ENCODE results near the gene UACA.

UACA gene

DNA sequence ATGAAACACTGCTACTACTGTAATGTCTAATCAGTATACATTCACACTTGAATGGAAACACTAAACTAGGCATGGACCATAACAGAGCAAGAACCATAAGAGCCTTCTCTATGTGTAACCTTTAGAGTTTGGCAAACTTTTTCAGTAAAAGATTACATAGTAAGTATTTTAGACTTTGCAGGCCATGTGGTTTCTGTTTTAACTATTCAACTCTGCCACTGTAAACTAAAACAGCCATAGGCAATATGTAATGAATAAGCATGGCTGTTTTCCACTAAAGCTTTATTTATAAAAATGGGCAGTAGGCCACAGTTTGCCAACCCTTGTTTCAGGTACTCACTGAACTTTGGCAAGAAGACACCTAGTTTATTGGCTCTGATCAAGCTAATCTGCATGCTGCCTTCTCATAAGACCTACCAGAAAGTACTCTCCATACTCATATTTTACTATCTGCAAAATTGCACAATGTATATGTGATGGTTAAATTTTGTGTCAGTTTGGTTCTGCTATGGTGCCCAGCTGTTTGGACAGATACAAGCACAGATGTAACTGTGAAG is 46.0 kb downstream of the UACA start:
- TF ChIP-seq ZNF274 (IDR thresholded peaks at IDR 0.05; ENCODE audit: low read depth, low read length) = no peak
- H3K4me3 ChIP-seq (ENCODE audit: low read length) = no peak overlapping the region

GRCh38 chr15:70715840-70716485 is 47.4 kb downstream of the UACA start:
- no peak overlapping the region for H3K4me3 ChIP-seq (ENCODE audit: low read length)
- TF ChIP-seq ZNF274 (IDR thresholded peaks at IDR 0.05; ENCODE audit: low read depth, low read length) = no peak

DNA sequence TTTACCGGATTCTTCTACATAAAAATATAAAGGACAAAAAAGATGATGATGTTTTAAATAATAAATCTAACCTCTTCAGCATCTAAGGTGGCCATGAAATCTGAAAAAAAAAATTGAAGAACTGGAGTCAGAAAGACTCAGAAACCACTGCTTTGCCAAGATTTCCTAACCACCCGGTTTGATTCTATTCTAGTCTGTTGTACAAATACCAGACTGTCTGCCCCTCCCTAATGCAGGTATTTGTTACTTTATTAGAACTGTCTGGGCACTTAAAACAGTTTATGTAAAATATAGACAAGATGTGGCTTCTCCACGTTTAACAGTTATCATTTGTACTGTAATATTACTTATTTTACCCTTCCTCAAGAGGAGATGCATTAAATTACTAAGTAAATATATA is 48.8 kb downstream of the UACA start:
- no peak for TF ChIP-seq ZNF274 (IDR thresholded peaks at IDR 0.05; ENCODE audit: low read depth, low read length)
- no peak overlapping the region for H3K4me3 ChIP-seq (ENCODE audit: low read length)

- no peak for TF ChIP-seq ZNF274 (IDR thresholded peaks at IDR 0.05; ENCODE audit: low read depth, low read length)
- H3K4me3 ChIP-seq (ENCODE audit: low read length) = no peak overlapping the region
These were observed 49.3 kb downstream of the UACA start for GRCh38 chr15:70714015-70714414.

DNA sequence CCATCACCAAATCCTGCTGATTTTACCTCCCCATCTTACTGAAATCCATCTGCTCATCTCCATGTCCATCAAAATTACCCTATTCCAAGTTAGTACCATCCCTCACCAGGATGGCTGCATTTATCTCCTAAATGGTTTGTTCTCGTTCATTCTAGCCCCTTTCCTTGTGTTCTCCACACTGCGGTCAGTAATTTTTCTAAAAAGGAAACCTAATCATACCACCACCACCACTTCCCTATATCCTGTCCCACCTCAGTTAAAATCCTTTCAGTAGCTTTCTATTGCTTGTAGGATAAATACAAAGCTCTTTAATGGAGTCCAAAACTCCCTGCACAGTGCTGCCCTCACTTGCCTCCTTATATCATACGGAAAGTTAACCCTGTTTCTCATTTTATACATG is 51.1 kb downstream of the UACA start:
- TF ChIP-seq ZNF274 (IDR thresholded peaks at IDR 0.05; ENCODE audit: low read depth, low read length) = no peak
- no peak overlapping the region for H3K4me3 ChIP-seq (ENCODE audit: low read length)

GRCh38 chr15:70710714-70711113 is 52.6 kb downstream of the UACA start:
- no peak for TF ChIP-seq ZNF274 (IDR thresholded peaks at IDR 0.05; ENCODE audit: low read depth, low read length)
- no peak overlapping the region for H3K4me3 ChIP-seq (ENCODE audit: low read length)

DNA sequence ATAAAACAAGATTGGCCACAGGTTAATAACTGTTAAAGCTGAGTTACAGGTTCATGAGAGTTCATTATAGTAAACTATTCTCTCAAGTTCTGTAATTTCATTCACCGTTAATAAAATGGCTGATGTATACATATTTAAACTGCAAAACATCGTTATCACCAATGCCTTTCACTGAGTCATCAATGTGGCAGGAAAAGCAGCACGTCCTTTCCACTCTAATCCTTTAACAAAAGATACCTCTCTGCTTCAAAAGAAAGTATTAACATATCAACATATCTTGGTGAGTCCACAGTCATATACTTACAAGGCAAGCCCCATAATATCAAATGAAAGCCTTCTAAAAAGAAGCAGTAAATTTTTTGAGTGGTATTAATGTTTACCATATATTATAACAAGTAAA is 54.5 kb downstream of the UACA start:
- H3K4me3 ChIP-seq (ENCODE audit: low read length) = no peak overlapping the region
- no peak for TF ChIP-seq ZNF274 (IDR thresholded peaks at IDR 0.05; ENCODE audit: low read depth, low read length)

DNA sequence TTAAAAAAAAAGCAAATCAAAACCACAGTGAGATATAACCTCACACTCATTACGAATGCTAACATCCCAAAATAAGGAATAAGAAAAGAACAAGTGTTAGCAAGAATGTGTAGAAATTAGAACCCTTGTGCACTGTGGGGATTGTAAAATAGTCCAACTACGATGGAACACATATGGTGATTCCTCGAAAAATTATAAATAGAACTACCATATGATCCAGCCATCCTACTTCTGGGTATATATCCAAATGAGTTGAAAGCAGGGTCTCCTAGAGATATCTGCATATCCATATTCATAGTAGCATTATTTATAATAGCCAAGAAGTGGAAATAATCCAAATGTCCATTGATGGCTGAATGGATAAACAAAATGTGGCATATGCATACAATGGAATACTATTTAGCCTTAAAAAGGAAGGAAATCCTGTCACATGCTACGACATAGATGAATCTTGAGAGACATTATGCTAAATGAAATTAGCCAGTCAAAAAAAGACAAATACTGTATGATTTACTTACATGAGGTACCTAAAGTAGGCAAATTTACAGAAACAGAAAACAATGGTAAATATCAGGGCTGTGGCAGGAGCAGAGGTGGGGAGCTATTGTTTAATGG is 55.6 kb downstream of the UACA start:
- TF ChIP-seq ZNF274 (IDR thresholded peaks at IDR 0.05; ENCODE audit: low read depth, low read length) = no peak
- no peak overlapping the region for H3K4me3 ChIP-seq (ENCODE audit: low read length)

DNA sequence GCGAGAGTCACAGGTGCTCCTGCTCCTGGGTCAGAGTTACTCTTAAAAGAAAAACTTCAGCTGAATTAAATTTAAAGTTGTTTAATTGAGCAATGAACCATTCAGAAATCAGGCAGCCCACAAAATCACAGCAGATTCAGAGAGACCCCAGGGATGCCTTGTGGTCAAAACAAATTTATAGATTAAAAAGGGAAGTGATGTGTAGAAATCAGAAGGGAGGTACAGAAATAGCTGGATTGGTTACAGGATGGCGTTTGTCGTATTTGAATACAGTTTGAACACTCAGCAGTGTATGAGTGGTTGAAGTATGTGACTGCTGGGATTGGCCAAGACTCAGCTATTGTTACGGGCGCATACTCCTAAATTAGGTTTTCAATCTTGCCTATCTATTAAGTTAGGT is 58.6 kb downstream of the UACA start:
- H3K4me3 ChIP-seq (ENCODE audit: low read length) = no peak overlapping the region
- TF ChIP-seq ZNF274 (IDR thresholded peaks at IDR 0.05; ENCODE audit: low read depth, low read length) = no peak

DNA sequence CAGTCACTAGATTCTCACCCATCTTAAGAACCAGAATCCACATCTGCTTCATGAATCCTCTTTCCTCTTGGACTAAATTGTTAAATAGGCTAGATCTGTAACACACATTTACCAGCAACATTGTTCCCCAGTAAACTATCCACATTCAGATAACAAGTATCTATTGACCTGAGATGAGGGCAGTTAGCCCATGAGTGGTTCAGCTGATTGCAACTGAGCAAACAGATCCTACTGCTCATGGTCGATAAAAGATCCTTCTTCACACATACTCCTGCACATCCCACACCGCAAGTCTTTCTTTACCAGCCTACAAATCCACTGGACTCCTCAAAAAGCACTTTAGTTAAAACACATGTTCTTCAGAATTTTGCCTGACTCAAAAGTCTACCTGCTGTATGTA is 59.2 kb downstream of the UACA start:
- TF ChIP-seq ZNF274 (IDR thresholded peaks at IDR 0.05; ENCODE audit: low read depth, low read length) = no peak
- H3K4me3 ChIP-seq (ENCODE audit: low read length) = no peak overlapping the region

- no peak for TF ChIP-seq ZNF274 (IDR thresholded peaks at IDR 0.05; ENCODE audit: low read depth, low read length)
- no peak overlapping the region for H3K4me3 ChIP-seq (ENCODE audit: low read length)
These were observed 60.1 kb downstream of the UACA start for GRCh38 chr15:70703096-70703878.

DNA sequence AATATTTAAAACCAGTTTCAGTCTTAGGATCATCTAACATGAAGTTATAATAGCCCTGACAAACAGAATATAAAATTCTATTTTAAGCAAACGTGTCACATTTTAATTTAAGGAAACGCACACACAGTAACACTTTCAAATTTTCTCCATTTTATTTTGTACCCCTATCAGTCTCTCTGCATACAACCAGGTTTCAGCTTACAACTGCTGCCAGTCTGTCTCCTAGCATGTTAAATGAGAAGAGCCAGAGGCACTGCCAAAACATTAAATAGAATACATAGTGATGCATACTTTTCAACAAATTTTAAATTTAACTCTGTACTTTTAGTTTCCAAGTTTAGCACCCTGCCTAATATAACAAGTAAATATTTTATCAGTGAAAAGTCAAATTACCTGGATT is 60.8 kb downstream of the UACA start:
- H3K4me3 ChIP-seq (ENCODE audit: low read length) = no peak overlapping the region
- no peak for TF ChIP-seq ZNF274 (IDR thresholded peaks at IDR 0.05; ENCODE audit: low read depth, low read length)

DNA sequence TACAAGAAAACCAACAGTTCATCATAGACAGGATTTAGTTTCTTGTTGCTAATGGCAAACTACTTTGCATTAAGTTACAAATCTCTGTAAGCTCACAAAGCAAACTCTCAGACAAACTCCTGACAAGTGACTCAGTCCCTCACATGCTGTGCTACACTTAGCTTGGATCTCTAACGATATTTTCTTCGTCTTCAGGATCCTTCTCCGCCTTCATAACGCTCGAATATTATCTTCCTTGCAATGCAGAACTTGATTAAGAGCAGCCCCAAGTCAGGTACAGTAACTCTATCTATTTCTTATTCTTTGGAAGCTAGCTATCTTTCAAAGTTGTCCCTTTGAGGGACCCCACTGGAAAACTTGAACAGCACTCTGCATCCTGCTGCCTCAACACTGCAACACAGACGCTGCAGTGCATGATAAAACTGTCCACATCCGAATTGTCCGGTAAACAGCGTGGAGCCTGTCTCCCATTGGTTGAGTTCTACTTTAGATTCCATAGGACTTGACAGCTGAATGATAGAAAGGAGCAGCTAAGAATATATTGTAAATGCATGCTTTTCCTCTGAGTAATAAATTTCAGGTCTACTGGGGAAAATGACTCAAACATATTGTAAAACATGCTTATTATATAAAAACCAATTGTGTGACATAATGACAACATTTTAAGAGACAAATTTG is 61.3 kb downstream of the UACA start:
- no peak overlapping the region for H3K4me3 ChIP-seq (ENCODE audit: low read length)

GRCh38 chr15:70701171-70701570 is 62.2 kb downstream of the UACA start:
- no peak for TF ChIP-seq ZNF274 (IDR thresholded peaks at IDR 0.05; ENCODE audit: low read depth, low read length)
- H3K4me3 ChIP-seq (ENCODE audit: low read length) = no peak overlapping the region

More for the DNA sequence above, 61.3 kb downstream of the UACA start:
- no peak for TF ChIP-seq ZNF274 (IDR thresholded peaks at IDR 0.05; ENCODE audit: low read depth, low read length)

All from GM08714 (cell line).